LoVo (cell line): ENCODE data around the gene RAB22A.
"Not testable (repeated sequence)": the region's sequence is repeated elsewhere in the genome, so short reads cannot be mapped to it uniquely, and the experiment has no call there.

Experiments
- DNase-seq: peaks from one replicate; pipeline ENCODE4 v3.0.0-alpha.2; 2016; ENCODE audit warnings: low spot score

The RAB22A gene

DNA sequence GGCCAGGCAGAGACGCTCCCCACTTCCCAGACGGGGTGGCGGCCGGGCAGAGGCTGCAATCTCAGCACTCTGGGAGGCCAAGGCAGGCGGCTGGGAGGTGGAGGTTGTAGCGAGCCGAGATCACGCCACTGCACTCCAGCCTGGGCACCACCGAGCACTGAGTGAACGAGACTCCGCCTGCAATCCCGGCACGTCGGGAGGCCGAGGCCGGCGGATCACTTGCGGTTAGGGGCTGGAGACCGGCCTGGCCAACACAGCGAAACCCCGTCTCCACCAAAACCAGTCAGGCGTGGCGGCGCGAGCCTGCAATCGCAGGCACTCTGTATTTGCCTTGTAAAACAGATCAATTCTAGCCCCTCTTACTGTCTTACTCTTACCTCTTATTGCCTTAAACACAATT lies 105.3 kb downstream of the RAB22A start:
- not testable (repeated sequence) for DNase-seq

DNA sequence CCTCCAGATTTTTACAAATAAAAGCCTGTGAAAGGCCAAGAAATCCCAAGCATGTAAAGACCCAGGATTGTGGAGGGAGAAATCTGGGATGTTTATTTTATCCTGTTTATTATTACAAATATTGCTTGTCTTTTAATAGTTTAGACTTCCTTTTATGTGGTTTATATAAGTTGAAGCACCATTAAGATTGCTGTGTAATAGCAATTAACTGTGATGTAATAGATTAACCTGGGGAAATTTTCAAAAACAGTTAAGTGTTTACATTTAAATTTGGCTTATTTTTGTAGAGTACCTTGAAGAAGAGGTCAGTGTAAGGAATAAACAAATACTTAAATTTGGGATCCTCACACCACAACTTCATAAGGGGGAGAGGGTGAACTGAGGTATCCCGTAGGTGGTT lies 106.5 kb downstream of the RAB22A start:
- DNase-seq: no peak

DNA sequence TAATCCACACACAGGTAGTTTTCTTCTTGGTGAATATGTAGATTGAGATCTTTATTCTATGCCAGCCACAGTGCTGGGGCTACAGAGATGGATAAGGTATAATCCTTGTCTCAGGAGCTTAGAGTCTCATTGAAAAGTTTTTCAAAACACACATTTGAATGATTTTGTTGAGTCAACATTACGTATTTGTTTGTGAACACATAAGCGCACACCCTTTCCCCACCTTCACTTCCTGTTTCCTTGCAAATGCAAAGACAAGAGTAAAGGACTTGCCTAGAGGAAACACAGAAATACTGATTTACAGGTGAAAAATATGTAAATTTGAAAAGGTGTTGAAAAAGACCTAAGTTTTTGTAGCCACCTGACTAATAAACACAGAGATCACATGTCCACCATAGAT lies 107.3 kb downstream of the RAB22A start:
- DNase-seq: no peak
